ENCODE results near the gene EQTN.

GRCh38 chr9:27279611-27280010, 17.3 kb downstream of the EQTN start:
- TF ChIP-seq, protein P1, sequence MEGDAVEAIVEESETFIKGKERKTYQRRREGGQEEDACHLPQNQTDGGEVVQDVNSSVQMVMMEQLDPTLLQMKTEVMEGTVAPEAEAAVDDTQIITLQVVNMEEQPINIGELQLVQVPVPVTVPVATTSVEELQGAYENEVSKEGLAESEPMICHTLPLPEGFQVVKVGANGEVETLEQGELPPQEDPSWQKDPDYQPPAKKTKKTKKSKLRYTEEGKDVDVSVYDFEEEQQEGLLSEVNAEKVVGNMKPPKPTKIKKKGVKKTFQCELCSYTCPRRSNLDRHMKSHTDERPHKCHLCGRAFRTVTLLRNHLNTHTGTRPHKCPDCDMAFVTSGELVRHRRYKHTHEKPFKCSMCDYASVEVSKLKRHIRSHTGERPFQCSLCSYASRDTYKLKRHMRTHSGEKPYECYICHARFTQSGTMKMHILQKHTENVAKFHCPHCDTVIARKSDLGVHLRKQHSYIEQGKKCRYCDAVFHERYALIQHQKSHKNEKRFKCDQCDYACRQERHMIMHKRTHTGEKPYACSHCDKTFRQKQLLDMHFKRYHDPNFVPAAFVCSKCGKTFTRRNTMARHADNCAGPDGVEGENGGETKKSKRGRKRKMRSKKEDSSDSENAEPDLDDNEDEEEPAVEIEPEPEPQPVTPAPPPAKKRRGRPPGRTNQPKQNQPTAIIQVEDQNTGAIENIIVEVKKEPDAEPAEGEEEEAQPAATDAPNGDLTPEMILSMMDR (IDR thresholded peaks at IDR 0.05), result no peak
- TF ChIP-seq POLR2A (IDR thresholded peaks at IDR 0.05) (no peak), EP300 (IDR thresholded peaks at IDR 0.05) (no peak)

Measured in tibial nerve (tissue), 4 donors.